Stimulated activated CD4-positive, alpha-beta T cell treated with anti-CD3 and anti-CD28 coated beads, Interleukin-2, amount 100 ng/mL, for 4 hours (primary cell): ENCODE measurements around the gene KLHL29.

Experiments used
- DNase-seq: peaks from one replicate; pipeline ENCODE4 v3.0.0-alpha.2; 2020; ENCODE audit warnings: low read depth

Gene KLHL29

DNA sequence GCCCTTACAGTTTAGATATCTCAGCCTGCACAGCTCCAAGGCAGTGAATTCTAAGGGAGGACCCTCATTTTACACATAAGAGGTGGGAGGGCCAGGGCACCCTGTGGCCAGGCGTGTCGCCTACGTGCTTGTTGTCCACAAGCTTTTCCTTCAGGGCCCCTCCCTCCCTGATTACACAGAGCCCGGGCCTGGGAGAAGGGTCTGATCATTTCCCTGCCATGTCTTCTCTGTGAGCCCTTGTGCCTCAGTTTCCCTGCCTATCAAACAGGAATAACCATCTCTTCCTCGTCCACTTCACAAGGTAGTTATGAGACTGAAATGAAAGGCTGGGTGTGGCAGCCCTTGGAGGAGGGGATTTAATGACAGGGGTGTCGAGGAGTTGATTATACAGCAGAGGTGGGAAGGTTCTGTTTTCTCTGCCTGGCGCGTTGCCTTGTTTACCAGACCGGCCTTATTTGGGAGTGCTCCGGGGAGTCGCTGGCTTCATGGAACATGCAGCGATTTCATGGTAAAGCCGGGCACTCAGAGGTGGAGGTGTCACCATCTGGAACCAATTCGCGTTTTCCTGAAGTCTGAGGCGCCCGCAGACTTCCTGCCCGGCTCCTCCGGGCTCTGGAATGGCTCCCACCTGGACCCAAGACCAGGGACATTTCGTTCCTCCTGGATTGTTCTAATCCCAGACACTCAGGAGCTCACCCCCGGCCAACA, 208.9 kb downstream of the KLHL29 start:
- DNase-seq: no peak

DNA sequence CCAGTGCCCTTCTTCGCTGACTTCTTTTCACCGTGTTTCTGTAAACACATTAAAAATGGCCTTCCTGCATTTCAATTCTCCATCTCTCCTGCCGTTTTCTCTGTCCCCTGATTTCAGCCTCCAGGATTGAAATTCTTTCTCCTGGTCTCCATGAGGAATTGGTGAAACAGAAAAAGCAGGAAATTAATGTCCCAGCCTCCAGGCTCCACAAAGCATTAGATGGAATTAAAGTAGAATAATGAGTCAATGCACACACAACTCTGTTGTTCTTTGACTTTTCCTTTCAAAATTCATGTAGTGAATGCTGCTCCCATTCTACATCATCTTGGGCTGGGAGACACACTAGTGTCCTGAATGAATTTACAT, 209.5 kb downstream of the KLHL29 start:
- no peak for DNase-seq

DNA sequence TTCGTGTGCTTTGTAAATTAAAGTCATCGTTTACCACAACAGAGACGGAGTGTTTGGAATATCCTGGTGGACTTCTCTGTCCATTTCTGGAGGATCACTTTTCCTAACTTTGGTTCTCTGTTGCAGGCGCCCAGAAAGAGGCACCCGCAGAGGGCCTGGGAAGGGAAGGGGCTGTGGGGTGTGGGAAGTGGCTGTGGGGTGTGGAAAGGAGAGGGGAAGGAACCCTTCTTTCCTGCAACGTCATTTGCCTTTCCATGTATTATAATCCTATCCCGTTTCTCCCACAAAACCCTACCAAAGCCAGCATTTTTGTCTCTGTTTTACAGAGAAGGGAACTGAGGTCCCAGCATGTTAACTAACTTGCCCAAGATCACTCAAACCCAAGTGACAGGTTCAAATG, 210.0 kb downstream of the KLHL29 start:
- no peak for DNase-seq

DNA sequence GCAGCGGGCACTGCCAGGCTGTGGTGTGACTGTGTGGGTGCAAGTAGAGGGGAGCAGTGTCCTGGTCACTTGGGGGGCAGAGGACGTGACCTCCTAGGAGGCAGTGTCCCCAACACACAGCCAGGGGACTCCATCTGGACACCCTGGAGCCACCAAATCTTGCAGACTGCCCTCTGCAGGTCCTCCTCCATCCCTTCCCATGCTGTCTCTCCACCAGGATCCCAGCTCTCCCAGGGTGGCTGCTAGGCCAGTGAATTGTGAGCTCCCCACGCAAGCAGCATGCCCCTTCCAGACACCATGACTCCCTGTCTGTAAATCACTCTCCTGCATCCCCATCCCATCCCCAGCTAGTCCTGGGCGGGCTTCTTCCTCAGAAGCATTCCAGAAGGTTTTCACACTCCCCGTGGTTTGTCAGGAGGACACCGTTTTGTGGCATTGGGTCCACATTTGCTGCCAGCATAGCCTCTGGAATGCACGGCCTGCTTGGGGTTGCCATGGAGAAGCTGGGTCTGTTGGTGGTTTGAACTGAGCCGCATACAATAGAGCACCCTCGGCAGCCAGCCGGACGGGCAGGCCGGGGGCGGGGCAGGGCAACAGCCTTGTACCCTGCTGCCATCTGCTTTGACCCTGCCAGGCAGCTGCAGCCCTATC, 210.7 kb downstream of the KLHL29 start:
- no peak for DNase-seq

DNA sequence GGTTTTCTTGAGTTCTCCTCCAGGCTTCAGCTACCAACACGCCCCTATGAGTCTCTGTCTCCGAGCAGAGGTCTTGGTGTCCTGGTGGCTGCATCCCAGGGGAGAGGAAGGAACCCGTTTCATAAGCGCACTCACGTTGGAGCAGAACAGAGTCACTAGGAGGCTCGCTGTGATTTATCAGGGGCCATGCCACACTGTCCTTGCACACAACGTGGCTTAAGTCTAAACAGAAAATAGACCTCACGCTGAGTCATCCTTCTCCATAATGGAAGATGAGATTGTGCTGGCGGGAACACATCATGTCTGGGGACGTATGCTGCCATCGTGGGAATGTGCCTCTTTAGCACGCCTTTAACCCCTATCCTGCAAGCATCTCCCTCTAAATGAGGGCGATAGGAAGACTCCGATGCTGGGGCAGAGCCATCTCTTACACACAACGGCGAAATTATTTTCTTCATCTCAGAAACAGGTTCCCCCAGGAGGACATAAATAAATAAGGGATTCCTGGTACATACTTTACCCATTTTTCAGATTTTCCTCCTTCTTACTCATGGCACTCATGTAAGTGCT, 211.4 kb downstream of the KLHL29 start:
- no peak for DNase-seq

DNA sequence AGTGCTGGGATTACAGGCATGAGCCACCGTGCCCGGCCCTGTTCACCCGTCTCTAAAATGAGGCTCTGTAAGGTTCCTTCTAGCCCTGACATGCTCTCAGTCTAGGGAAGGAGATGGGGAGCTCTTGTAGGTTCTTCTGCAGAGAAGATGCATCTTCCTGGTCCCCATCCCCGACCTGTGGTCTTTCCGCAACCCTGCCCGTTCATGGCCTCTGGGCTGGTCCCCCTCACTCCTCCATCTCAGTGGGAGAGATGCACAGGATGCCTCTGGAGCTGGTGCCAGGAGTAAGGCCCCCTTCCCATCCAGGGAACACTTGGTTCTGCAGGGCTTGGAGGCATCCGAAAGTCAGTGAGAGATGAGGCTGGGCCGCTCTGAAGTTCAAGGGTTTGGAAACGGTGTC, 212.7 kb downstream of the KLHL29 start:
- no peak for DNase-seq

DNA sequence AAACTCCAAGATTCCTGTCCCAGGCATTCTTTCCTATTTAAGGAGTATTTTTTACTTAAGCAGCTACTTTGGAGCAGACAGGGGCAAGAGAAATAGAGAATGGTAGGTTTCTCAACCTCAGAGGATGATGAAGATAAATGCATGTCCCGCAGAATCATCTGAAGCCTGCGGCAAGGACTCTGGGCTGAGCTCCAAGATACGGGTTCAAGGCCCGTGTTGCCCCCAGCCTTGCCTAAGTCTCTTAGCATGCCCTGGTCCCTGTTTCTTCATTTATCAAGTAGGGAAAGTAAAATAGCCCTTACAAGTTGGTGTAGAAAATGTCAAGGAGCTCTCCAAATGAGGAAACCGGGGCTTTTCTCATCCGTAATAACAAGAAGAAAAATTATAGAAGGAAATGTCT, 214.0 kb downstream of the KLHL29 start:
- DNase-seq: no peak

DNA sequence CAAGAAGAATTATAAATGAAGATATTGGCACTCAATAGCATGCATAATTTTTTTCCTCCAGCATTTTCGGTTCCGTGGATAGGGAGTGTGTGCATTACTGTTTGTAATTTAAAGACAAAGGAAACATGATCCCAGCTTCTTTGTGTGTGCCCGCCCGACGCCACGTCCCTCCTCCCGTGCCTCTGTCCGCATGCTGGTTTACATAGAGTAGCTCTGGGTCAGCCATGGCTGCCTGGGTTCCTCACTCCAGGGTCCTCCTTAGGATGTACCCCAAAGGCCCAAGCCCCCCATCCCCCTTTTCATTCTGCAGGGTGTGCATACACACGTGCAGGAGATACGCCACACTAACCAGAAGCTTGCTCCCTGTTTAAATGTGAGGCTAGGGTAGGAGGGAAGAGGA, 214.7 kb downstream of the KLHL29 start:
- no peak for DNase-seq

DNA sequence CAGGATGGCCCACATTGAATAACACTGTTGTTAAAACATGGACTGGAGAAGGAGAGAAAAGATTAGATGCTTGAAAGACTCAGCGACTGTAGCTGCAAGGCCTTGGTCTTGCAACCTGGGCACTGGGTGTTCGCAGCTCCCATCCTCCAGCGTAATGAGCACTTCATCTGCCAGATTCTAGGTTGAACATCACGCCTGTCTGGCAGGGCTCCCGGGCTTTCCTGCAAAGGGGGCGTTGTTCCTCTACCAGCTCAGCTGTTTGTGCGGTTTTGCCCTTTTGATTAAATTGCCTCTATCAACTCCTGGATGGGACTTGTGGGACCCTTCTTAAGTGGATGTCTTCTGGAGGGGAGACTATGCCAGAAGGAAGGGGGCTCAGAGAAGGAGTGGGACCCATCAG, 215.4 kb downstream of the KLHL29 start:
- DNase-seq: no peak

DNA sequence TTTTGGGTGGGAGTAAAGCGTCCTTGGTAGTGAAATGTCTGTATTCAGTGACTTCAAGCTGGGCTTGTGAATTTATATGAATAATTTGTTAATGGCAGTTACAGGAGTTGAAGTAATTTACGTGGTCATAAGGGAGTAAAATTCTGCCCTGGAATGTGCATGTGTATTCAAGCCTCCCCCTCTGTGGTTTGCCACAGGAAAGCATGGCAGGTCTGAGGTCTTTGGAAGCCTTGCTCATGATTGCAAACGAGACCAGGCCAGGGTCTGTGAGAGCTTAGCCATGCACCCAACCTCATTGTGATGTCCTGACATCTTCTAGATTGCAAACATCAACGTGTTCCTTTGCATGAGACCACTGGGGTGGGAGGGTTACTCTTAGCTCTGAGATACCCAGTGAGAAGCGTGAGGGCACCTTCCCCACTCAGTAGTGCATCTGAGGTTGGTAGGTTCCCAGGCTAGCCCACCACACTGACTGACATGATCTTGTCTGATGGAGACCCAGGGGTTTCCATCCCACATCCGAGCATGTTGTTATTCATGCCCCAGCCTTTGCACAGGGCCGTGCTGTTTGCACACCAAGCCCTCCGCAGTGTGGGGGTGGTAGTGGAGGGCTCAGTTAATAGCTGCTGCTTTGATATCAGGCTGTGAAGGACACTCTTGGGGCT, 216.5 kb downstream of the KLHL29 start:
- DNase-seq: no peak

DNA sequence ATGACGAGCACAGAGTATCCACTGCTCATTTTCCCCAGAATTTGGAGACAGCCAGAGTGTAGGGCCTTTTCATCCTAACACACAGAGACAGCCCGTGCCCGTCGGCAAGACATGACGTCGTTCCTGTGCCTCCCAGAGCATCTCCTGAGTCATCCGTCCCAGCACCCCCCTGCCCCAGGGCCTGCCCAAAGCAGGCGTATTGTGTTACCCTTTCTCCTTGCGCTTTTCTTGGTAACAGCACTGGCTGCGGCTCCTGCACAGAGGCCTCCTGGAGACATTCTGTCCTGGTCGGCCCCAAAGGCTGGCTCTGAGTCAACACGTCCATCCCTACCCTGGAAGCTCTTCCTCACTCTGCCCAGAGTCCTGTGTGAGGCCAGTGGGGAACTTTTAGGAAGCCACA, 217.1 kb downstream of the KLHL29 start:
- no peak for DNase-seq

DNA sequence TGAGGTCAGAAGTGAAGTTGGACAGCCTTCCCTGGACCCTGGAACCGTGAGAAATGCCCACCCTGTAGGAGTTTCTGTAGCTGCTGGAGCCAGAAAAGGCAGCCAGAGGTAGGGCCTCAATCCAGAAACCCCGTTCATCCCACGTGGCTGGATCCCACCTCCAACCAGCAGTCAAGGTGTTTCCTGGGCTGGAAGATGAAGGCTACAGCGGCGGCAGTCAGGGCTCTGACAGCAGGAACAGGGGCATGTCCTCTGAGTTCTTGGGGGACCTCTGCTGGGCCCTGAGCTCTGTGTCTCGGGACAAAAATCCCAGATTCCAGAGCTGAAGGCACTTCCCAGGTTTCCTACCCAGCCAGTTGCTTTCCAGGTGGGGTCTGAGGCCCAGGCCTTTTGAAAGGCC, 218.2 kb downstream of the KLHL29 start:
- DNase-seq: no peak

DNA sequence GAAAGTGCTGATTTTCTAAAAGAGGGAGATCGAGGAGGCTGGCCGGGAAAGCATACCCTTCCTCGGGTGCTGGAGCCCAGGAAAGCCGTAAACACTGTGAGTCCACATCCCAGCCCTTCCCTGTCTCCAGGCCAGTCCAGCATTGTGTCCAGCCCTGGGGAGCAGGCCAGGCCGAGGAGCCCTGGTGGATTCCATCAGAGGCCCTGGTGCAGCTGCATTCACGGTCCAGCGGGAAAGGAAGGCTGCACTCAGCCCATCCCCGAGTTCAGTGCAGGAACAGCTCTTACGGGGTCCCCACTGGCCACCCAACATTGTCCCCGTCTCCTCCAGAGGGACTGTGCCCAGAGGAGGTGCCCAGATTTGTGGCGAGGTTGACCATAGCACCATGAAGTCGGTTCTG, 218.6 kb downstream of the KLHL29 start:
- DNase-seq: no peak

DNA sequence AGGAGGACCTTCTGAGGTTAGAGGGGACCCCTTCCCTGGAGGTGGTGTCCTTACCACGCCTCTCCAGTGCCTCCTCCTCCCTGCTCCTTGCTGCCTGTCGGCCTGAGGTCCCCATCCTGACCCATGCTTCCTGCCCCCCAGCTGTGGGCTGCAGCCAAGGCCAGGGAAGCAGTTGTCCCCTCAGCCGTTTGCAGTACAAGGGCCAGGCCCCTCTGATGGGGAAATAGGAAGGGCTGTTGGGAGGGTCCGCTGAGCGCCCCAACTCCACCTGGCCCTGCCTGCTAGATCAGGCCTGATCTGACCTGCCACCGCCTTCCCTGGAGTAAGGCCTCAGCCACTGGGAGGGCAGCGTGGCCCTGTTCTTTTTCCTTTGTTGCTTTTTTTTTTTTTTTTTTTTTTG, 219.8 kb downstream of the KLHL29 start:
- no peak for DNase-seq

DNA sequence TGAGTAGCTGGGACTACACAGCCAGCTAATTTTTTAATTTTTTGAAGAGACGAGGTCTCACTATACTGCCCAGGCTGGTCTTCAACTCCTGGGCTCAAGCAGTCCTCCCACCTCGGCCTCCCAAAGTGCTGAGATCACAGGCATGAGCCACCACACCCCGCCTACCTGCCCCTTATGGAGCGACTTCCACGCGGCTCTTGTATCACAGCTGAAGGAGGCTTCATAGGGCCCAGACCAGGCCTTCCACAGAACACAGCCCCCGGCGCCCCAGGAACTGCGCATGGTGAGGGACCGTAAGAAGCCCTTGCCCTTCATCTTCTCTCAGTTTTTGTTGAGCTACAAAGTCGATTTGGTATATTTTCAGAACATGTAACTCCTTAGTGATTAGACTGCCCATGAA, 220.3 kb downstream of the KLHL29 start:
- DNase-seq: no peak

DNA sequence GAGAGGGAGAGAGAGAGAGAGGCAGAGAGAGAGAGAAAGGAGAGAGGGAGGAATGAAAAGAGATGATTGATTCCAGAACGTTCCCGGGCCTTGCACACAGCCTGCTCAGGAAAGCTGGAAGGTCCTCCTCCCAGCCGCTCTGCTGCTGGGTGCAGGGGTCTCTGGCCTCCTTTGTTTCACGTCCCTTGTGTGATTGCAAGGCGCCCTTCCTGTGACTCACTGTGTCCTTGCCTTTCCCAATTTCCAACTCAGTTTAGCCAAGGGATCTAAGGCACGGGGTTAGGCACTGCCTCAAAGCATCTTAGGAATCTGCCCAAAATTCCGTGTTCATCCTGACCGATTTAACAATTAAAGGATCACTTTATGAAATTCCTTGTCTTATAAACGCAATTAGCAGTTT, 221.2 kb downstream of the KLHL29 start:
- no peak for DNase-seq

DNA sequence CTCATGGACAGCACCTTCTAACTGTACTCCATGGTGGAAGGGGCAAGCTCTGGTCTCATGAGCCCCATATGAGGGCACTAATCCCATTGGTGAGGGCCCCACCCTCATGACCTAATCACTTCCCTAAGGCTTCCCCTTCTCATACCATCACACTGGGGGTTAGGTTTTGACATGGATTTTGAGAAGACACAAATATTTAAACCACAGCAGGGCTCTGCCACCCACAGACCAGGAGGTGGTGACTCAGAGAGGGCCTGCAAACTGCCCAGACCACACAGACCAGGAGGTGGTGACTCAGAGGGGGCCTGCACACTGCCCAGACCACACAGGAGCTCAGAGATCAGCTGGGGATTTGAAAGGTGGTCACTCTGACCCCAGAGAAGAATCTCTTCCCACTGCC, 222.0 kb downstream of the KLHL29 start:
- DNase-seq: no peak

DNA sequence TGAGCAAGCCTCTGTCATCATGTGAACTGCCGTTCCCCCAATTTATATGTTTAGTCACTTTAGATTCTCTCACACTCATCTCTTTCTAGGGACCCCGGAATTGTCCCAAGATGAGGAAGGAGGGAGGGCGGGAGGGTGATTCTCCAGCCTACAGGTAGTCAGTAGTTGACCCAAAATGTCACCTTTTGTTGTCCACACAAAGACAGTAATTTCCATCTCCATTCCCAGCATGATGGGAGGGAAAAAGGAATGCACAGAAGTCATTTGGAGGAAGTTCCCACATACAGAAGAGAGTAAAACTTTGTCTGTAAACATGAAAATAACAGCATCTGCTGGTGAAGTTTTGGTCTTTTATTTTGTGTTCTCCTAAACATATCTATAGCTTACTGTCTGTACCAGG, 222.9 kb downstream of the KLHL29 start:
- no peak for DNase-seq

DNA sequence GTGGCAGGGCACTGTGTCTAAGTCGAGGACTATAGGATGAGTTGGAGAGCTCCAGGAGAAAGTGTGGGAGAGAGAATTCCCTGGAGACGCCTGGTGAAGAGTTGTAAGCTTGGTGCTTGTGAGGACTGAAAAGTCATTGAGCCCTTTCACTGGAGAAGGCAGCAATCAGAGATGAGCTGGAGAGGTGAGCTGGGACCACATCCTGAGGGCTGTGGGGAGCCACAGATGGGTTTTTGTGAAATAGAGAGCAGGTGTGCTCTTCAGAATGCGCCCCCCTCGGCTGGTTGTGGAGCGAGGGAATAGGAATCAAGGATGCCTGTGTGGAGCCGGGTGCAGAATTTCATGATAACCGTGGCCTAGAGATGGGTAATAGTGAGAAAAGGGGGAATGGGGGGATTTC, 224.3 kb downstream of the KLHL29 start:
- no peak for DNase-seq

DNA sequence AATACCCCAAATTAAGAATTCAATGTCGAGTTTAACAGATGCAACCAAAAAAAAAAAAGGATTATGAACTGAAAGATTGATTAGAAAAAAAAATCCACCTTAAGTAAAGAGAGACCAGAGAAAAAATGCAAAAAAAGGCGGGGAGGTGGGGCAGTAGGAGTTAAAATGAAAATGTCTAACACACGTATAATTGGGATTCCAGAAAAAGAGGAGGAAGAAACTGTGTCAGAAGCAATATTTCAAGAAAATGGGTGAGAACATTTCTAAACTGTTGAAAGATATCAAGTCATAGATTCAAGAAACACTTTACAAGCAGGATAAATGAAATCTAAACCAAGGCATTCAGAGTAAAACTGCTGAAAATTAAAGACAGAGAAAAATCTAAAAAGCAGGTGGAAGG, 226.9 kb downstream of the KLHL29 start:
- DNase-seq: no peak

DNA sequence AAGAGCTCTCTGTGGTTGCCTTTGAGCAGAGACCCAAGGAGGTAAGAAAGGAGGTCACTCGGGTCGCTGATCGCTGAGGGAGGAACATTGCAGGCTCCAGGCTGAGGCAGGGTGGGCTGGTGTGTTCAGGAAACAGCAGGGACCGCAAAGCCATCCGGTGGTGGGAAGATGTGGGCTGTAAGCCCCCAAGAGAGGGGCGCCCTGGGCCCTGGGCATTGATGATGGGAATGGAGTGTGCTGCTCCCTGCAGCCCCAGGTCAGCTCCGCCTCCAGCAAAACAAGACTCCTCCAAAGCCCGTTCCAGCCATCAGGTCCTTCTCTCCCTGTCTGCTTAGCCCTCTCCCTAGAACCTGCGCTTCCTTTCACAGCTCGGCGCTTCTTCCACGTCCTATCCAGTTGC, 229.7 kb downstream of the KLHL29 start:
- DNase-seq: no peak

DNA sequence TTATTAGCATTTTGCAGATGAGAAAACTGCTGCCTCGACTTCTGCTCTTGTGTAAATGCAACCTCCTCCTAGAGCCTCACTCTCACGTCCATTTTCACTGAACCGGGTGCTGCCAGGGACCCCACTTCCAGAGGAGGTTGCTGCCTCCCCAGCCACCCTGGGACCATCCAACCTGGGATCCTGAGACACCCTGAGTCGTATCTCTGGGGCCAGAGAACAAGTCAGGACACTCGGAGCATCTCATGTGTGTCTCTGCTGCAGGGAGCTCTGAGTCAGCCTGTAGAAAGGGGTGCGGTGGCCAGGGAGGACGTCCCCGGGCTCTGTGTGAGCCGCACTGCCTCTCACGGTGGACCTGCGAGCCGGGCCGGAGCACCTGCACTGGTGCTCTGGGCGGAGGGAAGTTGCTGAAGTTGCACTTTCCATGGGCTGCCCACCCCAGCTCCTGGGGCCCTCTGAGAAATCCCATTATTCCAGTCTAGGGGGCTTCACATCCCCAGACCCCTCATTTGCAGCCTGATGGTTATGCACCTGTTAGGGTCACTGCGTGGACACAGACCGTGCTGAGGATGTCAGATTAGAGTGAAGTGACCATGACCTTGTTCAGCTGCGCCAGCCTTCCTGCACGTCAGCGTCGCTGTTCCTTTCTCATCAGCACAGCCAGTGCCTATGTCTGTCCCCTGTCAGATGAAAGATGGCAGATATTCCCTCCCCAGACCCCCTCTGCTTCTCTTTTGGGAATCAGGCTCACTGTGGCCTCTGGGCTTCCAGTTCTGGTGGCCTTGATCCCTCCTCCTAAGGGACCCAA, 230.4 kb downstream of the KLHL29 start:
- no peak for DNase-seq

DNA sequence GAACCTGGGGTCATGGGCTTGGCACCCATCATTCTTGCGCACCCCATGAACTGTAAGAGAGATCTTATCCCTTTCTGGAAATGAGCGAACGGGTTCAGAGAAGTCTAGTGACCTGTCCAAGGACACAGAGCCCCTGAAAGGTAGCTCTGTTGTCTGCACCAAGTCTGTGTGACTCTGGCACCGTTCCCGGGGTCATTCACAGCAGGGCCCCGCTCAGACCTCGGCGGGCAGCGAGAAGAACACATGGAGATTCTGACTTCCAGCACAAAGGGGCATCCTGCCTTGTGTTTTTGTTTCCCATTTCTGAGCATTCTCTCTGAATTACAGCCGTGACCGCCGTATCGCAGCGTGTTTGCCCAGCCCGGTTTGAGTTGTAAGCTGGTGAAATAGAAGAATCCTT, 231.7 kb downstream of the KLHL29 start:
- no peak for DNase-seq
